GM21360 (cell line): Measurements from ENCODE around the gene ZDHHC18.
A peak's percentile ranks its signal among the peaks of the same experiment; 100 is the strongest.
"Not testable (repeated sequence)": the region's sequence is repeated elsewhere in the genome, so short reads cannot be mapped to it uniquely, and the experiment has no call there.

Experiments
- ATAC-seq: cut with Tn5 transposase; IDR thresholded peaks from one replicate; pipeline ENCODE4 v1.9.1; 2021; ENCODE audit warnings: mild to moderate bottlenecking, moderate library complexity; ENCODE audit not compliant: unreplicated experiment

Gene ZDHHC18

DNA sequence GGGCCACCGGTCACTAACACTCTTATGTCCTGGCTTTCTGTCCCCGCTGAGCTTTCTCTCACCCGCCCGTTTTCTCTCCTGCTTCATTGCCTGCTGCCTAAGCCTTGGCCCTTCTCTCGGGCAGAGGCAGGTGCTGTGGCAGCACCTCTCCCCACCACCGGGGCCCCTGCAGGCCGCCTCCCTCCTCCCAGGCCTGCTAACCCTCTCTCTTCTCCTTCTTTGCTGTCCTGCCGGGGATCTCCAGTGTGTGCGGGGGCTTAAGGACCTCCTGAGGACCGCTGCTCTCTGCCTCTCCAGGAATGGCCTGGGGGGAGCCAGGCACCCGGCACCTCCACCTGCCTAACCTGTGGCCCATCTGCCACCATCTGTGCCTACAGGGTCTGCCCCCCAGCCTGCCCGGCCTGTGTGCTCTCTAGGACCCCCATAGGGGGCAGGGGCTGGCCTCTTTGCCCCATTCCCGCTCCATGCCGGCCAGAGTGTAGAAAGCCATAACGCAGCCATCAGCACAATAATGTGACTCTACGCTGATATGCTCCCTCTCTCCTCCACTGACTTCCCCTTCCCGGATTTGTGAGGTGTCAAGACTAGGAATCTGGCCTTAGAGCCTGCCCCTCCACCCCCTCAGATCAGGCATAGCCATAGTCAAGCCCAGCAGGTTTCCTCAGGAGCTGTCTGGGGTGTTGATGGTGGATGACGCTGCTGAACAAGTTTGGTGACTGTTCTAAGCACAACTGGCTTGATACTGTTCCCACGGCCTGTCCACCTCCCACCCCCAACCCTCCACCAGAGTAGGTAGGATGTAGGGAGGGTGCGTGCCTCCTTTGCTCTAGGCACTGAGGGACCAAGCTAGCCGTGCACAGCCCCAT is 30.3 kb downstream of the ZDHHC18 start:
- ATAC-seq, result no peak

DNA sequence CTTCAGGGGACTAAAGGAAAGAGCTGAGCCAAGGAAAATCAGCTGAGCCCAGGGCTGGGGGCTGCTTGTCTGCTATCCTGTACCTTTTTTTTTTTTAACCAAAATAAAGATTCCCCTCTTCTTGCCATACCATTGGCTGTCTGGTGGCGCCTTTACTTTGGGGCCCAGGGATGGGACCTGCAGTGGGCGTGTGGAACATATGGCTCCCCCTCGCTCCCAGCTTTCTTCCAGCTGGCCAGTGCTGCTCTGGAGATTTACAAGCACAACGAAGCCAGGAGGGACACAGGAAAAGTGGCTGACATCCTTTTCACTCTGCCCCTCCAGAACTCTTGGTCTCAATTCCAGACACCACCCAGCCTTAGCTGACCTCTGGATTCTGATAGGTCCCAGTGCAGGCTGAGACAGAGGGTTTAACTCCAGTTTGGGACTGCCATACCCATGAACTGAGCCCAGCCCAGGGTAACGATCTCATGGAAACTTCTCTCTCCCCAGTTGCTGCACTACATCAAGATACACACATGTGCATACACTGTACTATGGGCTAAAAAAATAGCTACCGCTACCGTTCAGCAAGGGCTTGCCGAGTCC is 31.1 kb downstream of the ZDHHC18 start:
- ATAC-seq, result no peak

DNA sequence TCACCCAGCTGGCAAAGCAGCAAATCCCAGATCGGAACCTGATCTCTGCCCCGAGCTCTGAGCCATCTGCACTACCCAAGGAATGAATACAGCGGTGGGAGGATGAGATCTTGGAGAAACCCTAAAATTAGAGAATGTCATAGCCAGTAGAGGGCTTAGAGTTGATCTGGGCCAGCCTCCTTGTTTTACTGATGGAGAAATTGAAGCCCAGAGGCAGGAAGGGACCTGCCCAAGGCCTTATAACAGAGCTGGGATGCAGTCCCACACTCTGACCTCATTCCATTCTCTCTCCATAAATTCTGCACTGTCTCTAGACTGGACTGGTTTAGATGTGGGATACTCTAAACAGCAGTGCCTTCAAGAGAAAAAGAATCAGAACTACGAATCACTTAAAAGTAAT is 31.7 kb downstream of the ZDHHC18 start:
- ATAC-seq, result no peak

DNA sequence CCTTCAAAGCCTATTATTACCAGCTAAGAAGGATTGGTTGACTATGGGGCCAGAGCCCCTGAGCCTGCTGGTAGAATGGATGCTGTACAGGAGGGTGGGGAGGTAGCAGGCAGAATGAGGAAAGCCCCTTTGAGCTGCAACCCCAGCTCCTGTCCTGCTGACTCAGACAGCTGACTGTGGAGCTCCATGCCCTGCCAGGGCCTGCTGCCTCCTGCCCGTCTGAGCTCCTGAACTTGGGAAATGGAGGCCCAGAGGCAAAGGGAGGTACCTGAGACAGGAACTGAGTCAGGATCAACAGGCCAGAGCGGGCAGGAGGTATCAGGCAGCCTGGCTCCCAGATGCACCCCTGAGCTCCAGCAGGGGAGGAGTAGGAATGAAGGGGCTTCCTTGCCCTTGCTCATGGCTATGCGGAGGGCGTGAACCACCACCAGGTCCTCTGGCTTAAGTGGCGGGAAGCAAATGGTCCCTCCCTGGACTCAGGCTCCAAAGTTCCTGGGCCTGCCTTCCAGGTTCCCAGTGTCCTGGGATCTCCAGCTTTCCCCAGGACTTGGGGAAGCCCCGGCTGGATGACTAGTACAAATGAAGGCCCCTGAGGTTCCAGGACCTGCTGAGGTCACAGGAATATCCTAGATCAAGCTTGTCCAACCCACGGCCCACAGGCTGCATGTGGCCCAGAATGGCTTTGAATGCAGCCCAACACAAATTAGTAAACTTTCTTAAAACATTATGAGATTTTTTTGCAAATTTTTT is 32.6 kb downstream of the ZDHHC18 start:
- no peak for ATAC-seq

DNA sequence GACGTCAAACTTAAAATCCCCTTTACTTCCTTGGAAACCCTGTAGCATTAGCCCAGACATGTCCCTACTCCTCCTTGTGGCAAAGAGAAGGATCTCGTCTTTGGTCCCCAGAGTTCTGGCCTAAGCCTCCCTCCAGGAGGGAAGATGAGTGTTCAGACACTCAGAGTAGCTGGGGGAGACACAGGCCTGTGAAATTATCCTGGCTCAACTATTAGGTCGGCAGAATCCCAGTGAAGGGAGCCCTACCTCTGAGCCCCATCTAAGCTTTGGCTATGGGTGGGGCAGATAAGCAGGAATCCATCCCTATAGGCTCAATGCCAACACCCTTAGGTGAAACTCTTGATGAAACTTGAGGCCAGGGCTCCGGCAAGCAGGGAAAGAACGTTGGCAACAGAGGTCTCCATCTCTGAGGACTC is 34.8 kb downstream of the ZDHHC18 start:
- ATAC-seq, result no peak

DNA sequence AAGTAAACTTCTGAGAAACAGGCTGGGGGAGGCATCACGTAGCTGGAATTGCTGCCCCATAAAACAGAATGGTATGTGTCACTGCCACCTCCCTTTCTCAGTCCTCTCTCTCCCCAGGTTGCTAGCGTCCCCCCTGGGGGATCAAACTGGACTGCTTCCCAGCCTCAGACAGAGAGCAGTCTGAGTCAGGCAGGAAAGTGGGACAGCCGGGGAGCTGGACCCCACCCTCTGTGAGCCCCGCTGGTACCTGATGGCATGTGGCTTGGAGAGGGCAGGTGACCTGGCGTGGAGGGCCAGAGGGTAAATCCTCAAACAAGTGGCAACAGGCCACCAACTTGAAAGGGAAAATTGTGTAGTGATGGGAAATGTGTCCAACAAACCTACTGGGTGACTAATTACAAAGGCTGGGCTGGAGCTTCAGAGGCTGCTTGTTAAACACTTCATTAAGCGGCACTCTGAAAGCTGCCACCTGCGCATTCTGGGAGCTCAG is 35.4 kb downstream of the ZDHHC18 start:
- no peak for ATAC-seq

DNA sequence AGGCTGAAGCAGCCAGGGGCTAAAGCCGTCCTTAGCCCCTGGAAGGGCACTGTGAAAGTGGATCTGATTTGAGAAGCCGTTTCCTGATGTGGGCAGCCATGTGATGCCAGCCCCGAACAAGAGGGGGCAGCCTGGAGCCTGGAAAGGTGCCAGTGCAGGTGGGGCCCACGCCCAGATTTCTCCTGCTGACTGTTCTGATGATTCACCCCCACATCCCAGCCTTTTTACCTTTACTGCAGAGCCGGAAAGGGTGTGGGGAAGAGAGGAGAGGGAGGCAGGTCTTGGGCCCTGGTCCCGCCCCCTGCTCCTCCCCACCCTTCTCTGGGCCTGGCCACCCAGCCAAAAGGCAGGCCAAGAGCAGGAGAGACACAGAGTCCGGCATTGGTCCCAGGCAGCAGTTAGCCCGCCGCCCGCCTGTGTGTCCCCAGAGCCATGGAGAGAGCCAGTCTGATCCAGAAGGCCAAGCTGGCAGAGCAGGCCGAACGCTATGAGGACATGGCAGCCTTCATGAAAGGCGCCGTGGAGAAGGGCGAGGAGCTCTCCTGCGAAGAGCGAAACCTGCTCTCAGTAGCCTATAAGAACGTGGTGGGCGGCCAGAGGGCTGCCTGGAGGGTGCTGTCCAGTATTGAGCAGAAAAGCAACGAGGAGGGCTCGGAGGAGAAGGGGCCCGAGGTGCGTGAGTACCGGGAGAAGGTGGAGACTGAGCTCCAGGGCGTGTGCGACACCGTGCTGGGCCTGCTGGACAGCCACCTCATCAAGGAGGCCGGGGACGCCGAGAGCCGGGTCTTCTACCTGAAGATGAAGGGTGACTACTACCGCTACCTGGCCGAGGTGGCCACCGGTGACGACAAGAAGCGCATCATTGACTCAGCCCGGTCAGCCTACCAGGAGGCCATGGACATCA is 36.5 kb downstream of the ZDHHC18 start, which contains the start of gene SFN:
TSS of gene SFN (plus strand) at position 369 of the 904 bp plus-strand sequence. CDS start at position 433, 64 bp downstream.
- no peak for ATAC-seq

DNA sequence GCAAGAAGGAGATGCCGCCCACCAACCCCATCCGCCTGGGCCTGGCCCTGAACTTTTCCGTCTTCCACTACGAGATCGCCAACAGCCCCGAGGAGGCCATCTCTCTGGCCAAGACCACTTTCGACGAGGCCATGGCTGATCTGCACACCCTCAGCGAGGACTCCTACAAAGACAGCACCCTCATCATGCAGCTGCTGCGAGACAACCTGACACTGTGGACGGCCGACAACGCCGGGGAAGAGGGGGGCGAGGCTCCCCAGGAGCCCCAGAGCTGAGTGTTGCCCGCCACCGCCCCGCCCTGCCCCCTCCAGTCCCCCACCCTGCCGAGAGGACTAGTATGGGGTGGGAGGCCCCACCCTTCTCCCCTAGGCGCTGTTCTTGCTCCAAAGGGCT is 37.2 kb downstream of the ZDHHC18 start:
- no peak for ATAC-seq

DNA sequence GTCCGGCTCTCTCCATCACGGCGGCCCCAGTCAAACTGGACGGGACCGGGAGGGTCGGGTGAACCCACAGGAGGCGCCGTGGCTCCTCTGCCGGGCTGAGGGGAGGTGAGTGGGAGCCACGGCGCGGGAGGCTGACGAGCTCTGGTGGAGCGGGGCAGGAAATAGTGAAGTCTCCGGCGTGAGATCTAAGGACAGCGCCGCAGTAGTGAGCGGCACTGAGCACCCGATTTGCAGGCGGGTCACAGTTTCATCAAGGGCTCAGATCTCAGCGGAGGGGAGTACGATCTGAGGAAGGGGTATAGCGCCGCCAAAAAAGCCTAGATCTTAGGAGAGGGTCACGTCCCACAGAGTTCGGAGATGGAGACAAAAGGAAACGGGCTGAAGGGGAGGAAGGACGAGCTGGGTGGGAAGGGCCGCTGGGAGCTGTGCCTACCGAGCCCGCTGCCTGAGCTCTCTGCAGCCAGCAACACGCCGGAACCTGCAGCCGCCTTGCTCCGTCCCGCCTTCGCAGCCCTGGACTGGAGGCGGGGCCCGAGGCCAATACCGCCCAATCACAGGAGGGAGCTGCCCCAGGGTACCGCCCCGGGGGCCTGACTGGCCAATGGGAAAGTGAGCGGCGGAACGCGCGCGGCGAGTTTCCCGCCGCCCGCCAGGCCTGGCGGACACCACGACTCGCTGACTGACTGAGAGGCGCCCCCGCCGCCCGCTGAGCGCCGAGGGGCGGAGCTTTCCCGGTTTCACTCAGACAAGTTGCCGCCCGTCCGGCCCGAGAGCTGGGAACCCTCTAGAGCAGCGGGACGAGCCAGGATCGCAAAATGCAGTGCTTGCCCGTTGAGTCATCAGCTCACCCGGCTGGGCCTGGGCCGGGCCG is 38.4 kb downstream of the ZDHHC18 start:
- ATAC-seq, result peak; percentile 77

DNA sequence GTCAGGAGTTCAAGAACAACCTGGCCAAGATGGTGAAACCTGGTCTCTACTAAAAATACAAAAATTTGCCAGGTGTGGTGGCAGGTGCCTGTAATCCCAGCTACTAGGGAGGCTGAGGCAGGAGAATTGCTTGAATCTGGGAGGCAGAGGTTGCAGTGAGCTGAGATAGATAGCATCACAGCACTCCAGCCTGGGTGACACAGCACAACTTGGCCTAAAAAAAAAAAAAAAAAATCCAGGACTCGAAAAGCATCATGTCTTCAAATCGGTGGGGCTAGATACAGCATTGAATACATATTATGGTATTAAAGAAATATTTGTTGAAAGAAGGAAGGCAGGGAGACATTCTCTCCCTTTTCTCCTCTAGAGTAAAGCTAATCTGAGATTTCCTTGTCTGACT is 46.6 kb downstream of the ZDHHC18 start:
- ATAC-seq, result not testable (repeated sequence)

DNA sequence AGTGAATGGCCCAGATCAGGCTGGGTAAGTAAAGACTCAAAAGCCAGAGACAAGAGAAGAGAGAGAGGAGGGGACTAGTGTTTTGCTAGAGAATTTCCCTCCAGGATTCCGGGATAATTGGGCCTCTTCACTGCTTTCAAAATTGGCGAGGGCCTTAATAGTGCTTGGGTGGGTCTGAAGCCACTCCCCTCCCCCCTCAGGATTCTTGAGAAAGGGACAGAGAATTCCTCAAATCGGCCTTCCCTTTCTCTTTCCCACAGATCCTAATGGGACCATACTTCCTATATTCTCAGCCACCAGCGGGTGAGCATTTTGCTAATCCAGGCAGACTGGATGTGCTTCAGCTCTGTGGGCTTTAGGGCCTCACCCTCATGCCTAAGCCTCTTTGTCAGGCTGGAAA is 48.4 kb downstream of the ZDHHC18 start:
- ATAC-seq, result no peak

DNA sequence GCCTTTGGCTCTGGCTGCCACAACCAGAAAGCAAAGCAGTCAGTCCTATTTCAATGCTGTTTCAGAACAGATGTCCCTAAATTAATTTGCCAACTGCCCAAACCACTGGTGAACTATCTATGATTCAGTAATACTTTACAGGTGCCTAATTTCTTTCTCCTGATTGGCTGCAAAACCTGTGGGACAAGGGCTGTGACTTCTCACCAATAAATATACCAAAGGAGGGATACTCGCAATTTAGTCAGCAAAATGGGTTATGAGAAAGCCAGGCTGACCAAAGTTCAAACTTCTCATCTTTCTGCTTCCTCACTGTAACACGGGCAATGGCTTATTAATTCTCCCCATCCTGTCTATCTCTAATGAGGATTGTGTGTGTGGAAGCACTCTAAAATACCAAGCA is 50.8 kb downstream of the ZDHHC18 start:
- no peak for ATAC-seq

DNA sequence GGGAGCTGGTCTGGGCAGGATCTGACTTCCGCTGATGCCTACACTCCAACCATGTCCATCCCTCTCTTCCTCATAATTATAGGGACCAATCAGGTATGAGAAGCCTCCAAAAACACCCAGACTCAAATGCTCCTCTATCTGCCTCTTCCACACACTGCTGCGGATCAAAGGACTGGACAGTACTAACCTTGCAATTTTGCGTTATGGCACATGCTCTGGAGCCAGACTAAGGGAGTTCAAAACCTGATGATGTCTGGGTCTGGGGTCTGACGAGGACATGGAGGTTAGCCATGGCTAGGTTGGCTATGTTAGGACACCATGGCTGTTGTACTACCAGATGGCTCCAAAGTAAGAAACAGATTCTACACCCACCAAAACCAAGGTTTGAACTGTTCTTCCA is 53.3 kb downstream of the ZDHHC18 start:
- no peak for ATAC-seq

DNA sequence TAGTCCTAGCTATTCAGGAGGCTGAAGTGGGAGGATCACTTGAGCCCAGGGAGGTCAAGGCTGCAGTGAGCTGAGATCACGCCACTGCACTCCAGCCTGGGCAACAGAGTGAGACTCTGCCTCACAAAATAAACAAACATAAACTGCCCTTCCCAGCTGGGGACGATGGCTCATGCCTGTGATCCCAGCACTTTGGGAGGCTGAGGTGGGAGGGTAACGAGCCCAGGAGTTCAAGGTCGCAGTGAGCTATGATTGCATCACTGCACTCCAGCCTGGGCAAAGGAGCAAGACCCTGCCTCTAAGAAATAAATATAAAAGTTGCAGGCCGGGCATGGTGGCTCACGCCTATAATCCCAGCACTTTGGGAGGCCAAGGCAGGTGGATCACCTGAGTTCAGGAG is 55.1 kb downstream of the ZDHHC18 start:
- not testable (repeated sequence) for ATAC-seq

DNA sequence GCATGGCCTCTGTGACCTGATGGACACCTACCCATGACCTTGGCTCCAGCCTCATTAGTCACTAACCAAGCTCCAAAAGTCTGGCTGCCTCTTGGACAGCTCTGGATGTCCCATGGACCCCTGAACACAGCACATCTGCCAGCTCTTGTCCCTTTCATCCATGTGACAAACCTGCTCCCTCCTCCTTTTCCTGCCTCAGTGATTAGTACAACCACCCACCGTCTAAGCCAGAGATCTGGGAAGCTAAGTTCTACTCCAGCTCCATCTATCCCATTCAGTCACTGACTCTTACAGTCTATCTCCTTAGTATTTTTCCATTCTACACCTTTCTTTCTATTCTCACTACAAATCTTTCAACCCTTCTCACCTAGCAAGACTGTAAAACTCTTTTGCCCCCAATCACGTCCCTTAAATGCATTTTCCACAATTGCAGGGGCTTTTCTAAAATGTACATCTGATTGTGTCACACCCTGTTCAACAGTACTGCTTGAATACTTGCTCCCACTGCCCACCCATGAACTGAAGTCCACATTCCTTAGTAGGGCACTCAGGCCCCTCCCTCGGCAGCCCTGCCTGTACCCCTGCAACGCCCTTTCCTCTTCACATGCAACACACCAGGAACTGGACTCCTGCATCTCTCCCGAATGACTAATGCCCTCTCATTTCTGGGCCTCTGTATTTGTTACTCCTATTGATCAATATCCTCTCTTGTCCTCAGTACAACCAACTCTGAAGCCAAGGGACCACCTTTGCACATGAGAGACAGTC is 56.4 kb downstream of the ZDHHC18 start:
- no peak for ATAC-seq

DNA sequence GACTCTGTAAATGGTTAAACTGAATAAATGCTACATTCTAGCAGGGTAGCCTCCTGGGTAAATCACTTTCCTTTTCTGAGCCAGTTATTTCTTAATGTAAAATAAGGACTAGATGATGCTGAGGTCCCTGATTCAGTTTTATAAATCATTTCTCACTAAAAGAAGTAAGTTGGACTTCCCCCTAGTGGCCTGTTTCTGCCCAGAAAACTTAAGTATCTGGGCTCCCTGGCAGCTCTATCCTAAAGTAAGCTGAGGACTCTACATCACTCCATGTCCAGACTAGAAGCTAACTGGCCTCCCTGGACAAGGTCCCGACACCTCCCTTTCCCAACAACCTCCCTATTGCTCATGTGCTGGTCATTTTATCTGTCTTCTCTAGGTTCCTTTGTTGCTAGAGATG is 60.6 kb downstream of the ZDHHC18 start:
- no peak for ATAC-seq

DNA sequence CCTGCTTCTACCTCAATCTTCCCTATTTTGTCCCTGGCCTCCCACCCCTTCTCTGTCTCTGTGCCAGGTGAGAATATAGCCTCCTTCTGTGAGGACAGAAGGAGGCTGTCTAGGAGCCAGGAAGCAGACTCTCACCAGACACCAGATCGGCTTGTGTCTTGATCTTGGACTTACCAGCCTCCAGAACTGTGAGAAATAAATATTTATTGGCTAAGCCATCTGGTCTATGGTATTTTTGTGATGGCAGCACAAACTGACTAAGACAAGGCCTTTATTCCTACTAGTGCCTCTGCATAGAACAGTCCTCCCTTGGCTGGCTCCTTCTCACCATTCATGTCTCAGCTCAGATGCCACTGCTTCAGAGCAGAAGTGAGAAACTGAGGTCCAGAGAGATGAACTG is 61.7 kb downstream of the ZDHHC18 start:
- no peak for ATAC-seq

DNA sequence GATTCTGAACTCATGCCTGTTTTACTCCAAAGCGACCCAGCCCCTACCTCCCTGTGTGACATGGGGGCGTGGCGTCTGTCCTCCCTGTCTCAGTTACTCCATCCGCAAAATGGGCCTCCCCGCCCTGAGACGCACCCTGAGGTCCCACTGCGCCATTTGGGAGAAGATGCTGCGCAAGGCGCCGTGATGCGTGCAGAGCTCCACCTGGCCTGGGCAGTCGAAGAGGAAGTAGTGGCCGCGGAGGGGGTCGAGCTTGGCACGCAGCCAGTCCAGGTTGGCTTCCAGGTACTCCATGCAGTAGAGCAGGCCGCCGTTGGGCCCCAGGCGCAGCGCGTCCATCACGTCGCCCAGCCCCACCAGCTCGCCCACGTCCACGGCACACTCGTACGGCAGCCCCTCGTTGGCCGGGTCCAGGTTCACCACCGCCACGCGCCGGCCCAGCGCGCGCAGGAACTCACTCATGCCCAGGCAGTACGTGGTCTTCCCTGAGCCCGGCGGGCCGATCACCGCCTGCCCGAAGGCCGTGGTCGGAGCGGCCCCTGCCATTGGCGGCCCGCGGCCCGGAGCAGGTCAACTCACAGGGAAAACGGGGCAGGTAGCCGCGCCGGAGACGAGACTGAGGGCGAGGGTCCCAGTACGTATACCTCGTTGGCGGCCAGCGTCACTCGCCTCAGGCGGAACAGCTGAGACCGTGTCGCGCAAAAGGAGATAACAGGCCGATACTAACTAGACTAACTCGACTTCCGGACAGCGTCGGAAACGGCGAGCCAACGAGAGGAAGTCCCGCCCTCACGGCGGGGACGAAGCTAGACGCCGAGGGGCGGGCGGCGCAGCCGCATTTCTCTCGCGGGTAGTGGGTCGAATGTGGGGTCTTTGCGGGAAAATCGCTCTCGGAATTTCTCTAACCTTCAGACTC is 63.3 kb downstream of the ZDHHC18 start, which contains the start of gene GPN2:
TSS of gene GPN2 (minus strand) at position 733 of the 916 bp plus-strand sequence. CDS start at position 546, 187 bp downstream.
- peak; percentile 72 for ATAC-seq
